Astrocyte (in vitro differentiated cells and primary cell): ENCODE data around the gene DISC1.

ENCODE experiments used
- CTCF ChIP-seq: IDR thresholded peaks from 2 replicates; pipeline ENCODE4 v1.5.1; 2011; ENCODE audit warnings: low read depth, mild to moderate bottlenecking, inconsistent platforms, low read length, moderate library complexity; ENCODE audit not compliant: insufficient read depth
- EZH2 ChIP-seq: IDR thresholded peaks from 2 replicates; pipeline ENCODE4 v1.6.1; 2012; ENCODE audit warnings: mild to moderate bottlenecking, low read length, inconsistent platforms; ENCODE audit not compliant: insufficient read depth

- TF ChIP-seq CTCF = no peak
- TF ChIP-seq EZH2 = no peak
Measured at GRCh38 chr1:231723146-231723545, 96.6 kb downstream of the DISC1 start.
